Measurements from ENCODE around the gene SLC13A2.
A peak's percentile ranks its signal among the peaks of the same experiment; 100 is the strongest.

Gene SLC13A2

GRCh38 chr17:28471531-28472342 lies 1.7 kb upstream of the SLC13A2 start:
- DNase-seq, result no peak

- peak; percentile 15 for DNase-seq
Observed at GRCh38 chr17:28472871-28473497, 460 bp upstream of the SLC13A2 start.

DNA sequence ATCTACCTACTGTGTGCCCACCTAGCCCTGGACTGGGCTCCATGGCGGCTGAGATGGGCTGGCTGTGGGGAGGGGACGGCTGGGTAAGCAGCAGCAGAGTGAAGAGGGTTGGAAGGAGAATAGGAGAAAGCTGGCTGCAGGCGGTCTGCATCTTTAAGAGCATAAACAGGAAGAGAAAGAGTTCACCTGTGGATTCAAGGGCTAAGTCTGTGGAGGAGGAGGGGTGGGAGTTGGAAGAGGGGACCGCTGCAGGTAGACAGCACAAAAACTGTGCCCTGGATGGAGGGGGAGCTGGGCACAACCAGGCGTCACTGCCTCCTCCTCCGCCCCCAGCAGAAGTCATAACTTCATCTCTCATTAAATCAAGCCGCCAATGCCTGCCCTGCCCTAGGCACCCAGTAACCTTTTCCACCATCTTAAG lies 677 bp downstream of the SLC13A2 start:
- DNase-seq, result no peak

DNA sequence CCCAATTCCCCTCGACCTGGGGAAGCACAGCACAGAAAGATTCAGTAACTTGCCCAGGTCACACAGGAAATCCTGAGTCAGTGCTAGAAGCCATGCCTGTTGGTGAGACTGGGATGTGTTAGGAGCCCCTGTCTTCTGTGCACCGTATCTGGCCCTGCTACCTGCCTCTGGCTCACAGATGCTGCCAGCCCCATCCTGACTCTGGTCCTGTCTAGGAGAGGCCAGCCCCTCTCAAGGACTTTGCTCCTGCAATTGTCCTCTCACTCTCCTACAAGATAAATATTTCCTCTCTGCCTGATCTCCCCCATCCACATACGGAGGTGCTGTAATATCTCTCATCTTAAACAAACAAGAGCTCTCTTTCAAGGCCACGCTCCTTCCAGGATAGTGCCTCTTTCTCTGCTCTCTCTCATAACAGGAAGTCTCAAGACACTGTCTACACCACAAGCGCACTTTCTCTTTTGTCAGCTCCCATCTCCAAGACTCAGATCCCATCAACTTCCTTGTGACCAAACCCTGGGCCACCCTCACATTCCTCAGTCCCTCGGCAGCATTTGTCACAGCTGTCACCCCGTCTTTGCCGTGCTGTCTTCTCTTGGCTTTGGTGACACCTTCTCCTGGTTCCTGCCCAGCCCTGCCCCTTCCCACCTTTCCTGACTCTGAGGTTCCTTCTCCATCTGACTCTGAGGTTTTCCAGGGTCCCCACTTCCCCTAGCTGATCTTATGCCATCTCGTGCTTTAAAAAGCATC lies 1.9 kb downstream of the SLC13A2 start:
- peak; percentile 43 for DNase-seq

GRCh38 chr17:28476076-28476865 lies 2.8 kb downstream of the SLC13A2 start:
- peak; percentile 49 for DNase-seq

DNA sequence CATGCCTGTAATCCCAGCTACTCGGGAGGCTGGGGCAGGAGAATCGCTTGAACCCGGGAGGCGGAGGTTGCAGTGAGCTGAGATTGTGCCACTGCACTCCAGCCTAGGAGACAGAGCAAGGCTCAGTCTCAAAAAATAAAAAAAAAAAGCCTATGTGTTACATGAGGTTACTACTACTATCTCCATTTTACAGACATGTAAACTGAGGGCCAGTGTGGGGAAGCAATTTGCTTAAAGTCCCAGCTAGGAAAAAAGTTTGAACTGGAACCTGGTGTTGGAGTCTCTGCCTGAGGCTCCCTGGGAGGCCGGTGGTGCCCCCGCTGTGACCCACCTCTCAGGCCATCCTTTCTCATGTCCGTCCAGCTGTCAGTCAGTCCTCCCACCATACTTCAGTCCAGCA lies 4.5 kb downstream of the SLC13A2 start:
- no peak for DNase-seq

GRCh38 chr17:28478712-28479615 lies 5.5 kb downstream of the SLC13A2 start:
- DNase-seq, result peak; percentile 93

- DNase-seq, result no peak
Observed at GRCh38 chr17:28480278-28480677, 6.8 kb downstream of the SLC13A2 start.

DNA sequence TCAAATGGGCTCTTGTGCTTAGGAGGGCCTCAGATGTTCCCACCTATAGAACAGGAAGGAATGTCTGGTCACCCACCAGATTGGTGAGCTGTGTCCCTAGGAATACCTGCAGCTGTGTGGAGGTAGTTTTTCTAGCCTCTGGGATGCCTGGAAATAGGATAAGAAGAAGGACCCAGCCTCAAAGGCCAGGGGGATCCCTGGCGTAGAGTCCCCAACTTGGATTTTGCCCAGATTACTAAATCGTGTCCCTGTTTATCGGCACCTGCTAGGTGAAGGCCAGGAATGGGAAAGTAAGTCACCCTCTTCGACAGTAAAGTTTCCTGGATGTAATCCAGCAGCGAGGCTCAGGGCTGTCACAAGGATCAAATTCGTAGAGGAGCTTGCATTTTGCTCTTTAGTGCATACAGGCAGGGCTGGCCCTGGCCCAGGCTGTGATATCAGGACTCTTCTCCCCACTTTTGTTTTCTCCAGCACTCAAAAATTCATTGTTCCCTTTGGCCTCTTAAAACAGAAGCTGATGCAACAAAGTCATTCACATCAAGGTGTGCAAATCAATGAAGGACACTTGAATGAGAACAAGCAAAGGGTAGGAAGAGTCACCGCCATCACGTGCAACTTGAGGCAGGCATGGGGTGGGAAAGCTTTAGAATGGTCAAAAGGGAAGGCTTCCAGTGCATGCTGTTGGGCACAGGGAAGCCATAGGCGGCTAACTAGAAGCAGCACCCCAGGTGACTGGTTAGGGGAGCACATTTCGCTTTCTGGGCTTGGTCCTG lies 7.5 kb downstream of the SLC13A2 start:
- no peak for DNase-seq

GRCh38 chr17:28482551-28483199 lies 9.2 kb downstream of the SLC13A2 start:
- DNase-seq, result no peak

DNA sequence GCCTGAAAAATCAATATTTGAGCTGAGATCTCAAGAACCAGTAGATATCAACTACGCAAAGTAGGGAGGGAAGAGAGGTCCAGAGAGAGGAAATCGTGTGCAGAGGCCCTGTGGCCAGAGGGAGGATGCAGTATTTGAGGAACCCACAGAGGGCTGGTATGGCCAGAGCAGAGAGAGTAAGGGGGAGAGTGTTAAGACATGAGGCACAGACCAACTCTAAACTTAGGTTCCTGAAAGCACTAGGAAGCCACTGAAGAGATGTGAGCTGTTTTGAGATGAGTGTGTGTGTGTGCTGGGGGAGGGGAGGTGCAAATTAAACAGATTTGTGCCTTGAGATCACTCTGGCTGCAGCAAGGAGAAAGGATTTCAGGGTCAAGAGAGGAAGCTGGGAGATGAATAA lies 10.9 kb downstream of the SLC13A2 start:
- peak; percentile 86 for DNase-seq

- DNase-seq, result peak; percentile 20
Observed at GRCh38 chr17:28485049-28485448, 11.6 kb downstream of the SLC13A2 start.

DNA sequence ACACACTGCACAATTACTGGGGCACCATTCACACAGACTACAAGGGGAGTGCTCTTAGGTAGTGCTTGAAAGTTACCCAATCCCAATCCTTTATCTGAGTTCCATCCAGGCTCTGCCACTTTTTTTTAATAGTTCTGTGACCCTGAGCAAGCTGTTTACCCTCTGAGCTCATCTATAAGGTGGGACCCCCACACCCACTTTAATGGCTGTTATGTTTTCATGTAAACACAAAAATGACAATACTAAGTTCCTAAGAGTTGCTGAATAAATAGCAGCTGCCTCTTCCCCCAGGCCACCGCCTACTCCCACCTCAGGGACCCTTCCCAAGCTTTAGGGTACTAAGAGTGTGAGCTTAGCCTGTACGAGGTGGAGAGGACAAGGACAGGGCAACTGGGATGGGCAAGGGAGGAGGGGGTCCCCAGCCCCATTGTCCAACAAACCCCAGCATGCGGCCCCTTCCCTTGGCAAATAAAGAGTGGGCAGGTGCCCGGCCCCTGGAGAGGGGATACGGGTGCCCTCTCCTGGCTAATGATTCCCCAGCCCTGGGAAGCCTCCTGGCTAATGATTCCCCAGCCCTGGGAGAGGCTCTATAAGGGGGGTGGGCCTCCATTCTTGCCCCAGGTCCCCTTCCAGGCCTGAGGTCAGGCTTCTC lies 14.6 kb downstream of the SLC13A2 start:
- DNase-seq, result no peak

DNA sequence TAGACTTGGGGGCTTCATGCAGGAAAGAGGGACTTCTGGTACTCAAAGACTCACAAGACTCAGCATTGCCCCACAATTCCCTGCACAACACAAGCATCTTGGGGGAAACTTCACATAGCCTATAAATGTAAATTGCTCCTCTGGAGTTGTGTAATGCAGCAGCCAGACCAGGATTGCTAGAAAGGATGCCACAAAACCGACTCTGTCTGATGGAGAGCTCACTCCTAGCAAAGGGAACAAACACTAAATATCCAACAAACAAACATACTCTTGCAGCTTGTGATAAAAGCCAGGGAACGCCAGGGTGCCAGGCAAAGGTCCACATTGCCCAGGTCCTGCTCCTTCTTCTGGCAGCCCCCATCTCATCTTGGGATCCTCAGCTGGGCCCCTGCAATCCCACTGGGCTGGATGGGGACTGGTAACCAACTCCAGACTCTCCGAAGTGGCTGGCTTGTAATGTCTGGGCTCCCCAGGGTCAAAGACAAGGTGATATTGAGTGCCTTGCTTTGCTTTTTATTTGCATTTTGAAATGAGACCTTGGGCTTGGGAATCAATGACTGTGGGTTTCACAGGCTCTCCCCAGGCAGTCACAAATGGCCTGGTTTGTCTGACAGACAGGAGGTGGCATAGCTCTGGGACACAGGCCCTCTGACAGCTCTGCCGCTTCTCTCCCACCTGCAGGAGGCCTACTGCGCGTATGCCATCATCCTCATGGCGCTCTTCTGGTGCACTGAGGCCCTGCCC lies 15.3 kb downstream of the SLC13A2 start:
- DNase-seq, result no peak

GRCh38 chr17:28491286-28491685 lies 17.8 kb downstream of the SLC13A2 start:
- DNase-seq, result no peak

GRCh38 chr17:28491860-28492259 lies 18.4 kb downstream of the SLC13A2 start:
- no peak for DNase-seq

- DNase-seq, result peak; percentile 22
Observed at GRCh38 chr17:28492352-28493310, 19.2 kb downstream of the SLC13A2 start.

DNA sequence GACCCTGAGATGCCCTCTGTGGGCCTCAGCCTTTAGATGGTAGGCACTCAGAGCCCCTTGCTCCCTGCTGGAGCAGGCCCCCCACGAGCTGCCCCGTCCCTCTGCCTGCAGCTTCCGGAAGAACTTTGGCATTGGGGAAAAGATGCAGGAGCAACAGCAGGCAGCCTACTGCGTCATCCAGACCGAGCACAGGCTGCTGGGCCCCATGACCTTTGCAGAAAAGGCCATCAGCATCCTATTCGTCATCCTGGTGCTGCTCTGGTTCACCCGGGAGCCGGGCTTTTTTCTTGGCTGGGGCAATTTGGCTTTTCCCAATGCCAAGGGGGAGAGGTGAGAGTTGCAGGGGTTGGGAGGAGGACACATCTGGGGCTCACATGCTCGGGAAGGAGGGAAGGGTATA lies 20.0 kb downstream of the SLC13A2 start:
- DNase-seq, result no peak

All from MV-4-11 (cell line).